Body of pancreas (tissue), 4 donors: ENCODE measurements around the gene TH. TPM values are rescaled to one million over a fixed set of nuclear protein-coding genes. Genes with fewer than 3 reads are reported as not detected.
"Not testable (repeated sequence)": the region's sequence is repeated elsewhere in the genome, so short reads cannot be mapped to it uniquely, and the experiment has no call there.

Experiments used
- ATAC-seq: fragments of 150-250 bp; one replicate; pipeline ENCODE4 v1.9.1; 2016
- DNase-seq, 4 donors: peaks; one replicate each; pipeline ENCODE4 v3.0.0-alpha.2; 2019
- H3K27ac ChIP-seq, 4 donors: fragments of 200-600 bp; sonication (generic); 1 replicate in 3 of 4; 2 replicates in 1 of 4; pipeline versions ENCODE4 v1.5.1 to v1.6.1; 2016 to 2019; ENCODE audit warnings: mild to moderate bottlenecking in 1 of 4, mixed read lengths in 1 of 4, moderate library complexity in 1 of 4
- H3K27me3 ChIP-seq, 2 donors: fragments of 200-600 bp; sonication (generic); one replicate each; pipeline ENCODE4 v1.6.0; 2016; ENCODE audit warnings: mild to moderate bottlenecking in 1 of 2
- H3K36me3 ChIP-seq, 2 donors: fragments of 200-600 bp; sonication (generic); replicated peaks in 1 of 2; 2 replicates each; pipeline ENCODE4 v1.5.1; 2016; ENCODE audit warnings: low read depth in 2 of 2; ENCODE audit not compliant: insufficient read depth in 1 of 2
- H3K4me1 ChIP-seq: fragments of 200-600 bp; sonication (generic); one replicate; pipeline ENCODE4 v1.6.0; 2016
- H3K4me3 ChIP-seq, 2 donors: fragments of 200-600 bp; sonication (generic); 1 replicate in 1 of 2; 2 replicates in 1 of 2; pipeline ENCODE4 v1.5.1; 2016 to 2019
- H3K9me3 ChIP-seq, 3 donors: fragments of 200-600 bp; sonication (generic); 1 replicate in 2 of 3; 2 replicates in 1 of 3; pipeline ENCODE4 v1.5.1; 2016
- CTCF ChIP-seq, 7 experiments: fragments of 450-650 bp in 4 of 7; fragments of 200-600 bp in 3 of 7; sonication (generic) in 3 of 7; IDR thresholded peaks; one replicate each; pipeline ENCODE4 v1.5.1; 2016 to 2019; ENCODE audit warnings: antibody characterized with exemption in 7 of 7
- POLR2A ChIP-seq, 3 donors: fragments of 450-650 bp; IDR thresholded peaks; one replicate each; pipeline ENCODE4 v1.6.1; 2016; ENCODE audit warnings: antibody characterized with exemption in 3 of 3, mild to moderate bottlenecking in 2 of 3
- WGBS, 2 donors: methylation state at CpG; one replicate each; pipeline ENCODE4 v1.1.5; 2017; 5-methylcytosine and 5-hydroxymethylcytosine counted together
- intact Hi-C: fragments of 100-400 bp; cut with DNase I; formaldehyde crosslinking; loops from one replicate; pipeline ENCODE4 v1.15.1; 2023
- total RNA-seq, 2 donors: library from RNA; depleted of rRNA; stranded (reverse); fragments of >200 nt; gene quantifications; one replicate each; pipeline ENCODE4 v1.1.0, GENCODE V29; 2016

The TH gene
- total RNA-seq, 2 donors from 2014 or later, result 0.66 TPM; not detected in 1

DNA sequence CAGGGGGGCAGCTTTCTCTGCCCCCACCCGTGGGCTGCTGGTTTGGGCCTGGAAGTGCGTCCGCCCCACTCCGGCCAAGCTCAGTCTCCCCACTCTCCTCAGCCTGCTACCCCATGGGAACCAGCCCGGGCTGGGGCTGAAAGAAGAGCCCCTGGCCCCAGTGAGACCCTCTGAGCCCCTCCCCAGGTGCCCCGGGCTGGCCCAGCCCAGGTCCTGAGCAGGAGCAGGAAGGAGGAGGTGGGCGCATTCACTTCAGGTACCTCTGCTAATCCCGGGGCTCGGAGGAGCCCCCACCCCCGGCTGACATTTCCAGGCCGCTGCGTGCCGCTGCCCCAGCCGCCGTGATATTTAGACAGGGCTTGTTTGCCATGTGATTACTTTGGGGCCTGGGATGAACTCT lies 8.7 kb upstream of the TH start:
- Histone ChIP-seq H3K9me3 (no peaks in the 10 kb centered on the region), H3K27me3 (no peaks in the 10 kb centered on the region), H3K27ac (no peak overlapping the region), H3K4me1 (peaks cover 14% of the 10 kb centered on the region), H3K36me3 (no peaks in the 10 kb centered on the region), H3K4me3 (no peak overlapping the region)
- intact Hi-C loops, result no loop called here
- 70 to 72% methylated on average over 5 to 14 of the region's 15 CpGs for WGBS, 2 donors
- ATAC-seq, result no peak
- TF ChIP-seq CTCF (IDR thresholded peaks at IDR 0.05) (no peak), POLR2A (IDR thresholded peaks at IDR 0.05) (no peak)
- no peak for DNase-seq

- TF ChIP-seq POLR2A (IDR thresholded peaks at IDR 0.05), result no peak
- TF ChIP-seq CTCF (IDR thresholded peaks at IDR 0.05), result no peak
- H3K4me3 ChIP-seq, result no peak overlapping the region
- WGBS, 2 donors, result 65 to 67% methylated on average over 4 to 10 of the region's 10 CpGs
- no peaks in the 10 kb centered on the region for H3K9me3 ChIP-seq
- H3K27ac ChIP-seq, result no peak overlapping the region
- intact Hi-C loops, result no loop called here
- peaks cover 16% of the 10 kb centered on the region for H3K4me1 ChIP-seq
- H3K27me3 ChIP-seq, result no peaks in the 10 kb centered on the region
- DNase-seq, result no peak
- no peaks in the 10 kb centered on the region for H3K36me3 ChIP-seq
- no peak for ATAC-seq
These were observed 7.9 kb upstream of the TH start for GRCh38 chr11:2179516-2179915.

GRCh38 chr11:2178906-2179494 lies 7.4 kb upstream of the TH start:
- intact Hi-C loops, result no loop called here
- H3K36me3 ChIP-seq, result no peaks in the 10 kb centered on the region
- DNase-seq (peak in 3 of 4 donors; percentile 49 to 55 (median 50)), ATAC-seq (peak; percentile 26)
- no peaks in the 10 kb centered on the region for H3K27me3 ChIP-seq
- no peak overlapping the region for H3K27ac ChIP-seq
- no peak overlapping the region for H3K4me3 ChIP-seq
- peaks cover 16% of the 10 kb centered on the region for H3K4me1 ChIP-seq
- 26 to 27% methylated on average over 11 to 16 of the region's 16 CpGs for WGBS, 2 donors
- TF ChIP-seq POLR2A (IDR thresholded peaks at IDR 0.05) (no peak), CTCF (IDR thresholded peaks at IDR 0.05) (no peak)
- no peaks in the 10 kb centered on the region for H3K9me3 ChIP-seq

GRCh38 chr11:2178055-2178773 lies 6.6 kb upstream of the TH start:
- H3K4me3 ChIP-seq, ATAC-seq, DNase-seq, H3K27ac ChIP-seq, H3K9me3 ChIP-seq, intact Hi-C loops, H3K27me3 ChIP-seq, H3K36me3 ChIP-seq: not testable (repeated sequence)
- 49 to 56% methylated on average over 7 to 14 of the region's 16 CpGs for WGBS, 2 donors
- peaks cover 16% of the 10 kb centered on the region for H3K4me1 ChIP-seq

DNA sequence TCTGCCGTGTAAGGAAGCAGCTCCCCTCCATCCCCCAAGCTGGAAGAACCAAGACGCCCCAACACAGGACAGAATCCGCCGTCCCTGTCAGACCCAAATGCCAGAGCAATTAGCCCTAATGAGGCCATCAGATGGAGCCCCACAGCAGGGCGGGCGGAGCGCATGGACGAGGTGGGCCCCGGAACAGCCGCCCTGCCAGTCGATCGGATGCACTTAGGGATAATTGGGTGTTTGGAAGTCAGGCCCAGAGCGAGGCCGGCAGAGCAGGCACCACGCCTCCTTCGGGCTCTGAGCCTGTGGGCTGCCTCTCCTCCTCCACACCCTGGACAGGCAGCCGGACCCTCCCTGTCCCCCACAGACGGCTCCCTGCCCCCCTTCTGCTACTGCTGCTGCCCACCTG lies 5.5 kb upstream of the TH start:
- Histone ChIP-seq H3K27me3 (no peaks in the 10 kb centered on the region), H3K27ac (no peak overlapping the region), H3K36me3 (no peaks in the 10 kb centered on the region), H3K4me1 (peaks cover 16% of the 10 kb centered on the region), H3K4me3 (no peak overlapping the region), H3K9me3 (no peaks in the 10 kb centered on the region)
- 47 to 66% methylated on average over 3 to 18 of the region's 18 CpGs for WGBS, 2 donors
- no peak for ATAC-seq
- DNase-seq, result no peak
- intact Hi-C loops, result no loop called here
- no peak for TF ChIP-seq POLR2A (IDR thresholded peaks at IDR 0.05)
- no peak for TF ChIP-seq CTCF (IDR thresholded peaks at IDR 0.05)
